SK-N-DZ (cell line): Measurements from ENCODE around the gene DNMBP.
"Not testable (repeated sequence)": the region's sequence is repeated elsewhere in the genome, so short reads cannot be mapped to it uniquely, and the experiment has no call there.

Experiments used
- DNase-seq: peaks from one replicate; pipeline ENCODE4 v3.0.0-alpha.2; 2015; ENCODE audit warnings: low spot score

The DNMBP gene

GRCh38 chr10:99860466-99860865, 149.3 kb downstream of the DNMBP start:
- no peak for DNase-seq

- DNase-seq: peak; percentile 20
Measured at GRCh38 chr10:99859585-99859984, 150.2 kb downstream of the DNMBP start.

GRCh38 chr10:99858849-99859248, 150.9 kb downstream of the DNMBP start:
- DNase-seq: no peak

GRCh38 chr10:99855479-99856071, 154.2 kb downstream of the DNMBP start:
- no peak for DNase-seq

GRCh38 chr10:99854860-99855259, 154.9 kb downstream of the DNMBP start:
- DNase-seq: peak; percentile 63

- no peak for DNase-seq
Measured at GRCh38 chr10:99853655-99854054, 156.1 kb downstream of the DNMBP start.

GRCh38 chr10:99852481-99853213, 157.1 kb downstream of the DNMBP start:
- DNase-seq: no peak

GRCh38 chr10:99851825-99852224, 157.9 kb downstream of the DNMBP start:
- DNase-seq: no peak

GRCh38 chr10:99850767-99851340, 158.9 kb downstream of the DNMBP start:
- no peak for DNase-seq

- no peak for DNase-seq
Measured at GRCh38 chr10:99850021-99850766, 159.6 kb downstream of the DNMBP start.

GRCh38 chr10:99849536-99849935, 160.2 kb downstream of the DNMBP start:
- no peak for DNase-seq

GRCh38 chr10:99849057-99849456, 160.7 kb downstream of the DNMBP start:
- no peak for DNase-seq

- peak; percentile 83 for DNase-seq
Measured at GRCh38 chr10:99845837-99846382, 163.8 kb downstream of the DNMBP start.

GRCh38 chr10:99844433-99844955, 165.3 kb downstream of the DNMBP start:
- no peak for DNase-seq

- DNase-seq: no peak
Measured at GRCh38 chr10:99843310-99843709, 166.4 kb downstream of the DNMBP start.

- DNase-seq: no peak
Measured at GRCh38 chr10:99841746-99842145, 168.0 kb downstream of the DNMBP start.

- not testable (repeated sequence) for DNase-seq
Measured at GRCh38 chr10:99840859-99841258, 168.9 kb downstream of the DNMBP start.

GRCh38 chr10:99836711-99837110, 173.0 kb downstream of the DNMBP start:
- no peak for DNase-seq

GRCh38 chr10:99835947-99836346, 173.8 kb downstream of the DNMBP start:
- DNase-seq: no peak

- DNase-seq: no peak
Measured at GRCh38 chr10:99834410-99834809, 175.3 kb downstream of the DNMBP start.

GRCh38 chr10:99832439-99832838, 177.3 kb downstream of the DNMBP start:
- no peak for DNase-seq

GRCh38 chr10:99828464-99828863, 181.3 kb downstream of the DNMBP start:
- no peak for DNase-seq
